ENCODE measurements around the gene TMEM81.

Gene TMEM81

GRCh38 chr1:205062319-205062718 is 21.9 kb downstream of the TMEM81 start:
- DNase-seq (ENCODE audit: low read depth, low spot score), result no peak
- ChIA-PET CTCF (interaction anchor here (0.6 to 6.7 kb wide), 38 partner anchors 9 to 263 kb away, joined by 3 to 262 read pairs (median 9); partner anchors contain the start of genes CNTN2 and TMEM81), POLR2A (no interaction called here)
- TF ChIP-seq CTCF (IDR thresholded peaks at IDR 0.05; ENCODE audit: insufficient read depth, low read length, missing control alignments), result no peak
- no peak overlapping the region for H3K4me3 ChIP-seq (ENCODE audit: low read depth, low read length)

GRCh38 chr1:205061665-205062069 is 22.6 kb downstream of the TMEM81 start:
- H3K4me3 ChIP-seq (ENCODE audit: low read depth, low read length), result no peak overlapping the region
- ChIA-PET POLR2A (no interaction called here), CTCF (interaction anchor here (0.6 to 6.7 kb wide), 68 partner anchors 10 to 301 kb away, joined by 3 to 262 read pairs (median 7); partner anchors contain the start of genes CNTN2, RBBP5 and TMEM81)
- TF ChIP-seq CTCF (IDR thresholded peaks at IDR 0.05; ENCODE audit: insufficient read depth, low read length, missing control alignments), result peak; percentile 90
- no peak for DNase-seq (ENCODE audit: low read depth, low spot score)

- no peak for TF ChIP-seq CTCF (IDR thresholded peaks at IDR 0.05; ENCODE audit: insufficient read depth, low read length, missing control alignments)
- POLR2A ChIA-PET, result no interaction called here
- H3K4me3 ChIP-seq (ENCODE audit: low read depth, low read length), result no peak overlapping the region
- CTCF ChIA-PET, result interaction anchor here (0.7 to 6.7 kb wide), 64 partner anchors 10 to 302 kb away, joined by 3 to 262 read pairs (median 7); partner anchors contain the start of genes CNTN2, RBBP5 and TMEM81
- DNase-seq (ENCODE audit: low read depth, low spot score), result no peak
Observed at GRCh38 chr1:205061227-205061626, 23.0 kb downstream of the TMEM81 start.

GRCh38 chr1:205060746-205061145 is 23.5 kb downstream of the TMEM81 start:
- ChIA-PET POLR2A (no interaction called here), CTCF (interaction anchor here (0.8 to 6.7 kb wide), 40 partner anchors 10 to 253 kb away, joined by 3 to 262 read pairs (median 10); partner anchors contain the start of genes CNTN2, RBBP5 and TMEM81)
- no peak overlapping the region for H3K4me3 ChIP-seq (ENCODE audit: low read depth, low read length)
- DNase-seq (ENCODE audit: low read depth, low spot score), result no peak
- TF ChIP-seq CTCF (IDR thresholded peaks at IDR 0.05; ENCODE audit: insufficient read depth, low read length, missing control alignments), result no peak

- POLR2A ChIA-PET, result no interaction called here
- no peak overlapping the region for H3K4me3 ChIP-seq (ENCODE audit: low read depth, low read length)
- DNase-seq (ENCODE audit: low read depth, low spot score), result no peak
- TF ChIP-seq CTCF (IDR thresholded peaks at IDR 0.05; ENCODE audit: insufficient read depth, low read length, missing control alignments), result no peak
- CTCF ChIA-PET, result interaction anchor here (4.7 to 6.7 kb wide), 5 partner anchors 8 to 196 kb away, joined by 65 to 262 read pairs (median 127); no protein-coding TSS in a partner anchor
Observed at GRCh38 chr1:205059660-205060059, 24.6 kb downstream of the TMEM81 start.

- TF ChIP-seq CTCF (IDR thresholded peaks at IDR 0.05; ENCODE audit: insufficient read depth, low read length, missing control alignments), result no peak
- DNase-seq (ENCODE audit: low read depth, low spot score), result no peak
- H3K4me3 ChIP-seq (ENCODE audit: low read depth, low read length), result no peak overlapping the region
- ChIA-PET CTCF (interaction anchor here (5.8 to 6.7 kb wide), 3 partner anchors 8 to 197 kb away, joined by 90 to 262 read pairs (median 127); no protein-coding TSS in a partner anchor), POLR2A (no interaction called here)
Observed at GRCh38 chr1:205058853-205059252, 25.4 kb downstream of the TMEM81 start.
